KMS-11 (cell line): Measurements from ENCODE around the gene KIAA1328.

Experiments used
- H2AFZ ChIP-seq: fragments of 200-600 bp; sonication (generic); 2 replicates; pipeline ENCODE4 v1.6.1; 2016; ENCODE audit warnings: antibody characterized with exemption, mixed run types, low read depth
- H3K27ac ChIP-seq: fragments of 200-600 bp; sonication (generic); 2 replicates; pipeline ENCODE4 v1.6.1; 2016; ENCODE audit warnings: mild to moderate bottlenecking, mixed run types
- H3K27me3 ChIP-seq: fragments of 200-600 bp; sonication (generic); 2 replicates; pipeline ENCODE4 v1.6.1; 2017; ENCODE audit warnings: mild to moderate bottlenecking, low read depth, mixed run types, moderate library complexity; ENCODE audit not compliant: insufficient read depth
- H3K36me3 ChIP-seq: fragments of 200-600 bp; sonication (generic); 2 replicates; pipeline ENCODE4 v1.6.1; 2017; ENCODE audit warnings: mild to moderate bottlenecking, mixed run types; ENCODE audit not compliant: insufficient read depth
- H3K4me1 ChIP-seq: fragments of 200-600 bp; sonication (generic); 2 replicates; pipeline ENCODE4 v1.6.1; 2016; ENCODE audit warnings: mild to moderate bottlenecking, low read depth, mixed run types; ENCODE audit not compliant: poor library complexity, severe bottlenecking
- H3K4me2 ChIP-seq: fragments of 200-600 bp; sonication (generic); 2 replicates; pipeline ENCODE4 v1.7.0; 2016; ENCODE audit warnings: mild to moderate bottlenecking, mixed run types
- H3K4me3 ChIP-seq: fragments of 200-600 bp; sonication (generic); IDR thresholded peaks from 2 replicates; pipeline ENCODE4 v1.6.1; 2017; ENCODE audit warnings: low read depth, low read length, mixed read lengths; ENCODE audit not compliant: insufficient read depth
- H3K79me2 ChIP-seq: fragments of 200-600 bp; sonication (generic); 2 replicates; pipeline ENCODE4 v1.6.1; 2016; ENCODE audit warnings: low read depth, mixed run types; ENCODE audit not compliant: insufficient read depth
- H3K9ac ChIP-seq: fragments of 200-600 bp; sonication (generic); 2 replicates; pipeline ENCODE4 v1.6.1; 2016; ENCODE audit warnings: mild to moderate bottlenecking, mixed run types
- H4K20me1 ChIP-seq: fragments of 200-600 bp; sonication (generic); 2 replicates; pipeline ENCODE4 v1.6.1; 2016; ENCODE audit warnings: mild to moderate bottlenecking, mixed run types; ENCODE audit not compliant: insufficient read depth
- CTCF ChIP-seq: fragments of 200-600 bp; sonication (generic); conservative IDR thresholded peaks from 2 replicates; pipeline ENCODE4 v1.6.1; 2017; ENCODE audit warnings: low read depth, mild to moderate bottlenecking, antibody characterized with exemption, low read length, moderate library complexity, mixed read lengths

The KIAA1328 gene

GRCh38 chr18:37160038-37160820, 331.3 kb downstream of the KIAA1328 start:
- Histone ChIP-seq H3K4me1 (no peaks in the 10 kb centered on the region), H4K20me1 (no peaks in the 10 kb centered on the region), H3K36me3 (no peaks in the 10 kb centered on the region), H3K4me3 (no peak overlapping the region), H3K9ac (no peak overlapping the region), H3K79me2 (no peaks in the 10 kb centered on the region), H3K27ac (no peak overlapping the region), H2AFZ (no peak overlapping the region), H3K4me2 (no peak overlapping the region), H3K27me3 (no peaks in the 10 kb centered on the region)
- TF ChIP-seq CTCF = no peak

GRCh38 chr18:37161491-37161890, 332.6 kb downstream of the KIAA1328 start:
- Histone ChIP-seq H3K79me2 (no peaks in the 10 kb centered on the region), H3K27me3 (no peaks in the 10 kb centered on the region), H3K27ac (no peak overlapping the region), H3K36me3 (no peaks in the 10 kb centered on the region), H3K4me2 (no peak overlapping the region), H3K9ac (no peak overlapping the region), H2AFZ (no peak overlapping the region), H3K4me3 (no peak overlapping the region), H3K4me1 (no peaks in the 10 kb centered on the region), H4K20me1 (no peaks in the 10 kb centered on the region)
- TF ChIP-seq CTCF = no peak

GRCh38 chr18:37162551-37162950, 333.6 kb downstream of the KIAA1328 start:
- Histone ChIP-seq H3K4me3 (no peak overlapping the region), H3K9ac (no peak overlapping the region), H4K20me1 (no peaks in the 10 kb centered on the region), H3K27ac (no peak overlapping the region), H2AFZ (no peak overlapping the region), H3K4me2 (no peak overlapping the region), H3K27me3 (no peaks in the 10 kb centered on the region), H3K36me3 (no peaks in the 10 kb centered on the region), H3K4me1 (no peaks in the 10 kb centered on the region), H3K79me2 (no peaks in the 10 kb centered on the region)
- no peak for TF ChIP-seq CTCF

GRCh38 chr18:37163119-37163518, 334.2 kb downstream of the KIAA1328 start:
- no peaks in the 10 kb centered on the region for H3K27me3 ChIP-seq
- H3K4me1 ChIP-seq = no peaks in the 10 kb centered on the region
- H3K4me2 ChIP-seq = no peak overlapping the region
- no peaks in the 10 kb centered on the region for H3K79me2 ChIP-seq
- H3K27ac ChIP-seq = no peak overlapping the region
- no peak for TF ChIP-seq CTCF
- H3K9ac ChIP-seq = no peak overlapping the region
- H3K36me3 ChIP-seq = no peaks in the 10 kb centered on the region
- H2AFZ ChIP-seq = no peak overlapping the region
- no peaks in the 10 kb centered on the region for H4K20me1 ChIP-seq
- no peak overlapping the region for H3K4me3 ChIP-seq
